Activated T-helper 17 cell treated with anti-CD3 and anti-CD28 coated beads, Interleukin-2, amount 50 U/mL, for 72 hours (primary cell): Measurements from ENCODE around the gene CCL7. TPM values are rescaled to one million over a fixed set of nuclear protein-coding genes. Genes with fewer than 3 reads are reported as not detected.

Source experiments
- ATAC-seq: fragments of 150-1000 bp; cut with Tn5 transposase; replicated peaks from 2 replicates; pipeline ENCODE4 v1.10.0; 2021; ENCODE audit warnings: mild to moderate bottlenecking, moderate library complexity
- H3K27ac Mint-ChIP-seq: one replicate; pipeline ENCODE4 v1.8.0; 2022; ENCODE audit warnings: mixed read lengths
- H3K27me3 Mint-ChIP-seq: one replicate; pipeline ENCODE4 v1.8.0; 2022; ENCODE audit warnings: mixed read lengths
- H3K36me3 Mint-ChIP-seq: one replicate; pipeline ENCODE4 v1.8.0; 2022; ENCODE audit warnings: low read depth, mild to moderate bottlenecking, mixed read lengths
- H3K4me1 Mint-ChIP-seq: one replicate; pipeline ENCODE4 v1.8.0; 2022; ENCODE audit warnings: mixed read lengths
- H3K4me3 Mint-ChIP-seq: one replicate; pipeline ENCODE4 v1.8.0; 2022; ENCODE audit warnings: mild to moderate bottlenecking, mixed read lengths
- H3K9me3 Mint-ChIP-seq: one replicate; pipeline ENCODE4 v1.8.0; 2022; ENCODE audit warnings: mixed read lengths
- total RNA-seq, 2 donors: library from RNA; stranded (reverse); gene quantifications; one replicate each; pipeline ENCODE4 v1.2.3, GENCODE V29; 2022

The CCL7 gene
- total RNA-seq, 2 donors from 2014 or later = not detected

GRCh38 chr17:34287875-34288274, 17.9 kb downstream of the CCL7 start:
- no peaks in the 10 kb centered on the region for H3K4me1 Mint-ChIP-seq
- no peak overlapping the region for H3K27ac Mint-ChIP-seq
- H3K4me3 Mint-ChIP-seq = no peak overlapping the region
- H3K27me3 Mint-ChIP-seq = peaks cover 26% of the 10 kb centered on the region
- H3K36me3 Mint-ChIP-seq = no peaks in the 10 kb centered on the region
- no peaks in the 10 kb centered on the region for H3K9me3 Mint-ChIP-seq
- no peak for ATAC-seq

DNA sequence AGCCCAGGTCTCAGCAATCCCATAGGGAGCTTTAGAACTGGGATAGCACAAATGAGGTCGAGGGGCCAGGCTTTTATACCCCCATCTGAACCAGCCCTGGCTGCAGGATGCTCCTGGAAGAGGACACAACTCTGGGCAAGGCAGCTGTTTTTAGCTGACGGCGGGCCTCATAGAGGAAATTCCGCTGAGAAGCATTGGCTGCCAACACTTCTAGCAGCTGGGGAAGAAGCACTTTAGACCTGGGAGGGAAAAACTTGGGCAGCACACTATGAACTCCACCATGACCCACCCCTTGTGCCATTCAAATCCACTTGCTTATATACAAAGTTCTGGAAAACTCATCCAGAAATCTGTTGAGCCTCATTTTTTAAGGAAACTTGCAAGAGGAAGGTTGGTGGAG, 20.6 kb downstream of the CCL7 start:
- Mint-ChIP-seq H3K4me1 (no peaks in the 10 kb centered on the region), H3K4me3 (no peak overlapping the region), H3K27ac (no peak overlapping the region), H3K9me3 (no peaks in the 10 kb centered on the region), H3K27me3 (peaks cover 21% of the 10 kb centered on the region), H3K36me3 (no peaks in the 10 kb centered on the region)
- no peak for ATAC-seq

DNA sequence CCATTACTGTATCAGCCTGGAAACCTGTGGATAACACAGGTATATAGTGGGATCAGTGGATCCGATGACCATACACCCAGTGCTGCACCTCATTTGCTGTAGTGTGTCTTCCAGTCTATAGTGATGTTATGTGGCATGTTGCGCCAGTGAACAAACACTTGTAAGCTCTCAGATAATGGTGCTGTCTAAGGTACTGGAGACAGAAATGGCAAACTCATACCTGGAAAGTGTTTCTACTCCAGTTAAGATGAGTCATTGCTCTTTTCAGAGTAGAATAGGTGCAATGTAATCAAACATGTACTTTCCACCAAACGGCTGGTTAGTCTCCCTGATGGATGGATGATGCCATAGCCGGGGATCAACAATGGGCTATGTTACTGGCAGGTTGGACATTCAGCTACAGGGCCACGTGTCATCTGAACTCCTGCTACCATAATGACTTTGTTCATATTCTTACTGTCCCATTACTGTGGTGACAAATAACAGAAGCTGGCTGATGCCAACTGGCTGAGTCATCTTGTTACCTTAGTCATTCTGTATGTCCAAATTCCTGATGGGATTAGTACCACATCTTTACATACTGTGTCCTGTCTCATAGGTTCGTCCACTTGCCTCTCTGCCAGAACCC, 21.8 kb downstream of the CCL7 start:
- peak; percentile 59 for ATAC-seq
- H3K27ac Mint-ChIP-seq = no peak overlapping the region
- no peaks in the 10 kb centered on the region for H3K4me1 Mint-ChIP-seq
- H3K4me3 Mint-ChIP-seq = no peak overlapping the region
- H3K9me3 Mint-ChIP-seq = no peaks in the 10 kb centered on the region
- peaks cover 21% of the 10 kb centered on the region for H3K27me3 Mint-ChIP-seq
- no peaks in the 10 kb centered on the region for H3K36me3 Mint-ChIP-seq

DNA sequence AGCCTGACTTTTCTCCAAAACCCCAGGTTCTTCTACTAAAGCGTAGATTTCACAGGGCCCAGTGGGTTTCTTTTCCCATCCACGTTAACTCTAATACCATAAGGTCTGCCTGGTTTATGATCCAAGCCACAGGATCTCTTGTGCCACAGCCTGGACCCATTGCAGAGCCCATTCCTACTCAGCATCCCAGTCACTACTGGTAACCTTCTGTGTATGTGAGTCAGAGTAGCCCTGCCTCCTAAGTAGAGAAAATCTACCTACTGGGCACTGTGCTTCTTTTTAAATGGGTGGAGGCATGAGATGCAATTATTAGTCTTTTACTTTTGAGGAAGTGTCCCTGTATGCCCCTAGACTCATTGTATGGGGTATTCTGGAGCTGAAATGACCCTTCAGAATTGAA, 29.0 kb downstream of the CCL7 start:
- ATAC-seq = no peak
- no peaks in the 10 kb centered on the region for H3K9me3 Mint-ChIP-seq
- no peaks in the 10 kb centered on the region for H3K4me1 Mint-ChIP-seq
- H3K27me3 Mint-ChIP-seq = peaks cover 27% of the 10 kb centered on the region
- H3K27ac Mint-ChIP-seq = no peak overlapping the region
- no peak overlapping the region for H3K4me3 Mint-ChIP-seq
- no peaks in the 10 kb centered on the region for H3K36me3 Mint-ChIP-seq

- Mint-ChIP-seq H3K4me3 (no peak overlapping the region), H3K27me3 (peaks cover 34% of the 10 kb centered on the region), H3K9me3 (no peaks in the 10 kb centered on the region), H3K36me3 (no peaks in the 10 kb centered on the region), H3K4me1 (no peaks in the 10 kb centered on the region), H3K27ac (no peak overlapping the region)
- no peak for ATAC-seq
Measured at GRCh38 chr17:34299956-34300577, 30.0 kb downstream of the CCL7 start.

GRCh38 chr17:34300652-34301370, 30.8 kb downstream of the CCL7 start:
- no peaks in the 10 kb centered on the region for H3K4me1 Mint-ChIP-seq

DNA sequence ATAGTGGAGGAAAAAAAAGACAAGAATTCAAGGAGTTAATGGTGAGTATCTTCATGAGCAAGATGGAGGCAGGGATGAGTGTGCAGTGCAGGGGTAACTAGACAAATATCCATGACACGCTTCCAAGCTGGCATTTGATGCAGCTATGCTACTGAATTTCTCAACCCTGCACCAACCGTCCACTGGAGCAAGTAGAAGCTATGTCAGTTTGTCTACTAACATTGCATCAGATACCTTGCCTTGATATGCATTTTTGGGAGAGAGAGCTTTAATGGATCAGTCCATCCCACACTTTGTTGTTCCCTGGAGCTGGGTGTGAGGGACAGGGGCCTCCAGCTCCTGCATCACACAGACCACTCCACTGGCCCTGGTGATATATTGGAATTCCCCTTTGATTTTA, 32.0 kb downstream of the CCL7 start:
- no peak overlapping the region for H3K27ac Mint-ChIP-seq
- no peaks in the 10 kb centered on the region for H3K9me3 Mint-ChIP-seq
- no peak for ATAC-seq
- H3K4me1 Mint-ChIP-seq = no peaks in the 10 kb centered on the region
- H3K36me3 Mint-ChIP-seq = no peaks in the 10 kb centered on the region
- H3K27me3 Mint-ChIP-seq = peaks cover 38% of the 10 kb centered on the region
- no peak overlapping the region for H3K4me3 Mint-ChIP-seq

More at GRCh38 chr17:34300652-34301370, 30.8 kb downstream of the CCL7 start:
- H3K27me3 Mint-ChIP-seq = peaks cover 34% of the 10 kb centered on the region
- H3K36me3 Mint-ChIP-seq = no peaks in the 10 kb centered on the region
- no peak overlapping the region for H3K27ac Mint-ChIP-seq
- H3K9me3 Mint-ChIP-seq = no peaks in the 10 kb centered on the region
- peak; percentile 28 for ATAC-seq
- H3K4me3 Mint-ChIP-seq = no peak overlapping the region

DNA sequence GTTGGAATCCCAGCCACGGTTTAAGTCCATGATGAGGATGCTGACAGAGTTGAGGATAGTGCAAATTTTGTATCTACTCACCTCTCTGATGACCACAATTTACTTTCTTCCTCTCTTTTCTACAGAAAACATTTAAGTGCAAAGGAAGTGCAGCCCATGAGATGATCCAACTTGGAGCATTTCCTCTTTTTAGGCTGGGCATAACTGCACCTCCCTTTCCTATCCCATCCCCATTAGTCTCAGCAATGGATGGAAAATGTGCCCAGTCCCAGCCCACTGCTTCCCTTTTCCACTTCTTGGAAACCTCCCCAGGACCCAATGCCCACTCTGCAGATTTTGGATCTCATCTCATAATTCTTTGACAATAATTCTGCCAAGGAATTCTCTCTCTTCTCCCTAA, 32.6 kb downstream of the CCL7 start:
- H3K9me3 Mint-ChIP-seq = no peaks in the 10 kb centered on the region
- no peaks in the 10 kb centered on the region for H3K4me1 Mint-ChIP-seq
- H3K4me3 Mint-ChIP-seq = no peak overlapping the region
- H3K27ac Mint-ChIP-seq = no peak overlapping the region
- no peak for ATAC-seq
- H3K27me3 Mint-ChIP-seq = peaks cover 38% of the 10 kb centered on the region
- no peaks in the 10 kb centered on the region for H3K36me3 Mint-ChIP-seq

DNA sequence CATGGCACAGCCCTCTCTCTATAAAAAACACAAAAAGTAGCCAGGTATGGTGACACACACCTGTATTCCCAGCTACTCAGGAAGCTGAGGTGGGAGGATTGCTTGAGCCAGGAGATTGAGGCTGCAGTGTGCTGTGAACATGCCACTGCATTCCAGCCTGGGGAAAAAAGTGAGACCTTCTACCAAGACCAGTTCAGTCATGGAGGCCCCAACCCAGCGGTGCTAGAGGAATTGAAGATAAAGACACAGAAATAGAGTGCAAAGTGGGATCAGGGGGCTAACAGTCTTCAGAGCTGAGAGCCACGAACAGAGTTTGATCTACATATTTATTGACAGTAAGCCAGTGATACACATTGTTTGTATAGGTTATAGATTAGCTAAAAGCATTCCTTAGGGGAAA, 33.6 kb downstream of the CCL7 start:
- Mint-ChIP-seq H3K9me3 (no peaks in the 10 kb centered on the region), H3K27me3 (peaks cover 40% of the 10 kb centered on the region), H3K4me1 (no peaks in the 10 kb centered on the region), H3K36me3 (no peaks in the 10 kb centered on the region), H3K27ac (no peak overlapping the region), H3K4me3 (no peak overlapping the region)
- ATAC-seq = no peak

DNA sequence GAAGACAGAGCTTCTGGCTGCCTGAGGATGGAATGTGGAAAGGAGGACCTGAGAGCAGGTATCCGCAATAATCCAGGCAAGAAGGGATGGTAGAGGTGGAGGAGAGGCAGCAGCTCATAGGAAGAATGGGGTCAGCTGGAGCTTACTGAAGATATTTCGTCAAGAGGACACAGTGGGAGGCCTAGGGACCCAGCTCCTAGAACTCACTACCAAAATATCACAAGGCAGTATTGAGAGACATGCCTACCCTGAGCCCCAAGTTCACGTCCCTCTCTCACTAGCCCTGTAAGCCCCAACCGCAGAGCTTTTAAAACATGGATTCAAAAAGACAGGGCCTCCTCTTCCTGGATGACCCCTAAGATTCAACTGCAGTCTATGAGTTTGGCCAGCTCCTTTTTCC, 35.0 kb downstream of the CCL7 start:
- ATAC-seq = no peak
- H3K4me3 Mint-ChIP-seq = no peak overlapping the region
- no peak overlapping the region for H3K27ac Mint-ChIP-seq
- H3K9me3 Mint-ChIP-seq = no peaks in the 10 kb centered on the region
- peaks cover 28% of the 10 kb centered on the region for H3K27me3 Mint-ChIP-seq
- H3K4me1 Mint-ChIP-seq = no peaks in the 10 kb centered on the region
- no peaks in the 10 kb centered on the region for H3K36me3 Mint-ChIP-seq

DNA sequence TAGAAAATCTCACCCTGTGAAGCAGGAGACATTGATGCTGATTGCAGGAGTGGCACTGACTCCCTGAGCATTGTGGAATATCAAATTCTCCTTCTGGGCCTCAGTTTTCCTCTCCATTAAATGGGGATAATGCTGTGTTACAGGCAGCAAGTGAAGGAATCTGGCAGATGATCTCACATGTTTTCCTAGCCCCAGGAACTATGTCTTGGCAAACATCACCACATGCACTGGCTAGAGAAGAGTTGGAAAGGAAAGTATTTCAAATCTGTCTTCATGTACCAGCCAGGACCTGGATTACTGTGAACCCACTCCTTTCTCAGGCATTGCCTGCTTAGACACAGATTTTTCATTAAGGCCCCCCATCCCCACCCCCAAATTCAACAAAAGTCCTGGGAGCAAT, 35.6 kb downstream of the CCL7 start:
- ATAC-seq = no peak
- Mint-ChIP-seq H3K36me3 (no peaks in the 10 kb centered on the region), H3K4me3 (no peak overlapping the region), H3K27me3 (peaks cover 25% of the 10 kb centered on the region), H3K27ac (no peak overlapping the region), H3K9me3 (no peaks in the 10 kb centered on the region), H3K4me1 (no peaks in the 10 kb centered on the region)

DNA sequence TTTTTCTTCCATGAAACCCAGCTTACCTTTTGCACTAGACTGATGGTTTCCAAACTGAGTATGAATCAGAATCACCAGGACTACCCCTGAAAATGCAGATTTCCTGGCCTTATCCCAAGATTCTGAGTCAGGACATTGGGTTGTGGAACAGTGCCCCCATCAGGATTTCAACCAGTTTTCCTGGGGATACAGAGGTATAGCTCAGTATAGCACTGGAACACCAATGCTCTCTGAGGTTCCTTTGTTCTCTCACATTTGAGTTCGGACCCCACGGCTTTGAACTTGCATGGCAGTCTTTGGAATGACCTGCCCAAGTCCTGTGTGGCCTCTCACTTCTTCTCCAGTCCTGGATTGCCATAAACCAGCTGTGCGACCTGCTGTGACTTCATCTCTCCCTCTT, 36.4 kb downstream of the CCL7 start:
- no peak overlapping the region for H3K27ac Mint-ChIP-seq
- H3K36me3 Mint-ChIP-seq = no peaks in the 10 kb centered on the region
- H3K27me3 Mint-ChIP-seq = peaks cover 22% of the 10 kb centered on the region
- H3K4me1 Mint-ChIP-seq = no peaks in the 10 kb centered on the region
- H3K4me3 Mint-ChIP-seq = no peak overlapping the region
- ATAC-seq = no peak
- no peaks in the 10 kb centered on the region for H3K9me3 Mint-ChIP-seq

GRCh38 chr17:34307110-34307509, 37.1 kb downstream of the CCL7 start:
- Mint-ChIP-seq H3K4me1 (no peaks in the 10 kb centered on the region), H3K27ac (no peak overlapping the region), H3K36me3 (no peaks in the 10 kb centered on the region), H3K9me3 (no peaks in the 10 kb centered on the region), H3K27me3 (peaks cover 19% of the 10 kb centered on the region), H3K4me3 (no peak overlapping the region)
- ATAC-seq = no peak

DNA sequence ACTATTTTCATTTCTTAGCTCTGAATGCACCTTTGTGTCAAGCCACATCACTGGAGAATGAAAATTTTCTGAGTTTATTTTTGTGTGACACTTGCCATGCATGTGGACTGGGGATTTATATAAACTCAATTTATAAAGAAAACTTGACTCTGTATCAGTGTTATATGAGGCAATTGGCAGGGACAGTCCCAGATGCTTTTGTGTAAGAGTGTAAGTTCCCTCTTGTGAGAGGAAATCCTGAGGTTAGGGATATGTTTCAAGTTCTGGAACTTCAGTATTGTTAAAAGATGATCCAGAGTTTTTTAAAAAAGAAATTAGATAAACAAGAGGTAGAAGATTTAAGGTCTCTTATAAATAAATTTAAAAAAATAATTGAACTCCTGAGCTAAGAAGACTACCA, 38.4 kb downstream of the CCL7 start:
- no peak for ATAC-seq
- no peaks in the 10 kb centered on the region for H3K36me3 Mint-ChIP-seq
- H3K4me1 Mint-ChIP-seq = no peaks in the 10 kb centered on the region
- H3K27ac Mint-ChIP-seq = no peak overlapping the region
- H3K9me3 Mint-ChIP-seq = no peaks in the 10 kb centered on the region
- H3K4me3 Mint-ChIP-seq = no peak overlapping the region
- peaks cover 28% of the 10 kb centered on the region for H3K27me3 Mint-ChIP-seq

GRCh38 chr17:34311291-34311690, 41.3 kb downstream of the CCL7 start:
- no peak overlapping the region for H3K4me3 Mint-ChIP-seq
- H3K36me3 Mint-ChIP-seq = no peaks in the 10 kb centered on the region
- no peak for ATAC-seq
- H3K4me1 Mint-ChIP-seq = no peaks in the 10 kb centered on the region
- H3K27ac Mint-ChIP-seq = no peak overlapping the region
- H3K9me3 Mint-ChIP-seq = no peaks in the 10 kb centered on the region
- H3K27me3 Mint-ChIP-seq = peaks cover 31% of the 10 kb centered on the region
